HG03575 (cell line): ENCODE results near the gene MIS18A.
"Not testable (repeated sequence)": the region's sequence is repeated elsewhere in the genome, so short reads cannot be mapped to it uniquely, and the experiment has no call there.

ENCODE experiments used
- ATAC-seq: cut with Tn5 transposase; IDR thresholded peaks from one replicate; pipeline ENCODE4 v1.9.1; 2021; ENCODE audit not compliant: unreplicated experiment, insufficient number of reproducible peaks, low FRiP score; ENCODE audit errors: extremely low read depth

Gene MIS18A

GRCh38 chr21:32278518-32279376 lies at the start of gene MIS18A:
Gene MIS18A, minus strand, starts transcription at chr21:32279049. Its CDS starts 35 bp downstream, at chr21:32279014.
- peak; percentile 41 for ATAC-seq

- no peak for ATAC-seq
Observed at GRCh38 chr21:32328595-32328994, 49.7 kb upstream of the MIS18A start.

GRCh38 chr21:32325706-32326105 lies 46.9 kb upstream of the MIS18A start:
- no peak for ATAC-seq

- no peak for ATAC-seq
Observed at GRCh38 chr21:32322676-32323075, 43.8 kb upstream of the MIS18A start.

- ATAC-seq: no peak
Observed at GRCh38 chr21:32322103-32322502, 43.3 kb upstream of the MIS18A start.

GRCh38 chr21:32321480-32321879 lies 42.6 kb upstream of the MIS18A start:
- no peak for ATAC-seq

- ATAC-seq: no peak
Observed at GRCh38 chr21:32320726-32321125, 41.9 kb upstream of the MIS18A start.

- ATAC-seq: no peak
Observed at GRCh38 chr21:32320059-32320458, 41.2 kb upstream of the MIS18A start.

GRCh38 chr21:32319012-32319411 lies 40.2 kb upstream of the MIS18A start:
- no peak for ATAC-seq

- ATAC-seq: no peak
Observed at GRCh38 chr21:32317726-32318125, 38.9 kb upstream of the MIS18A start.

GRCh38 chr21:32316361-32317215 lies 37.7 kb upstream of the MIS18A start:
- ATAC-seq: no peak

GRCh38 chr21:32315511-32316281 lies 36.8 kb upstream of the MIS18A start:
- ATAC-seq: no peak

- no peak for ATAC-seq
Observed at GRCh38 chr21:32314806-32315205, 36.0 kb upstream of the MIS18A start.

GRCh38 chr21:32312976-32313375 lies 34.1 kb upstream of the MIS18A start:
- ATAC-seq: no peak

- no peak for ATAC-seq
Observed at GRCh38 chr21:32312326-32312725, 33.5 kb upstream of the MIS18A start.

GRCh38 chr21:32311621-32312020 lies 32.8 kb upstream of the MIS18A start:
- no peak for ATAC-seq

- ATAC-seq: not testable (repeated sequence)
Observed at GRCh38 chr21:32310976-32311375, 32.1 kb upstream of the MIS18A start.

GRCh38 chr21:32309906-32310460 lies 31.1 kb upstream of the MIS18A start:
- no peak for ATAC-seq

GRCh38 chr21:32308696-32309095 lies 29.8 kb upstream of the MIS18A start:
- no peak for ATAC-seq
